ENCODE data around the gene NLRP2B. TPM values are rescaled to one million over a fixed set of nuclear protein-coding genes. Genes with fewer than 3 reads are reported as not detected.
"Not testable (repeated sequence)": the region's sequence is repeated elsewhere in the genome, so short reads cannot be mapped to it uniquely, and the experiment has no call there.

NLRP2B gene
- not detected in 2 replicates for total RNA-seq (2014; rRNA removed; shearing (Covaris generic))
- polyA plus RNA-seq (2015; cell fraction: cytosol; rRNA removed): not detected in 2 replicates
- polyA plus RNA-seq (2015; cell fraction: nucleus; rRNA removed): not detected in 2 replicates

GRCh38 chrX:57680160-57680559 lies at the start of gene NLRP2B:
Gene NLRP2B, minus strand, starts transcription at chrX:57680260.
- no peak for DNase-seq (ENCODE audit: low read depth, low spot score)
- in situ Hi-C loops (cut with HindIII; ENCODE audit: low pct_unique_long_range_greater_than_20kb, low sequenced_read_pairs): no loop called here

- in situ Hi-C loops (cut with HindIII; ENCODE audit: low pct_unique_long_range_greater_than_20kb, low sequenced_read_pairs): not testable (repeated sequence)
Observed at GRCh38 chrX:57725995-57726394, 45.9 kb upstream of the NLRP2B start.

GRCh38 chrX:57681341-57681740 lies 1.3 kb upstream of the NLRP2B start:
- in situ Hi-C loops (cut with HindIII; ENCODE audit: low pct_unique_long_range_greater_than_20kb, low sequenced_read_pairs): no loop called here
- no peak for DNase-seq (ENCODE audit: low read depth, low spot score)

More at GRCh38 chrX:57725995-57726394, 45.9 kb upstream of the NLRP2B start:
- not testable (repeated sequence) for DNase-seq (ENCODE audit: low read depth, low spot score)

GRCh38 chrX:57678686-57679428 lies 1.2 kb downstream of the NLRP2B start:
- no peak for DNase-seq (ENCODE audit: low read depth, low spot score)
- in situ Hi-C loops (cut with HindIII; ENCODE audit: low pct_unique_long_range_greater_than_20kb, low sequenced_read_pairs): no loop called here

- in situ Hi-C loops (cut with HindIII; ENCODE audit: low pct_unique_long_range_greater_than_20kb, low sequenced_read_pairs): no loop called here
- no peak for DNase-seq (ENCODE audit: low read depth, low spot score)
Observed at GRCh38 chrX:57677132-57677858, 2.8 kb downstream of the NLRP2B start.

- no peak for DNase-seq (ENCODE audit: low read depth, low spot score)
- in situ Hi-C loops (cut with HindIII; ENCODE audit: low pct_unique_long_range_greater_than_20kb, low sequenced_read_pairs): no loop called here
Observed at GRCh38 chrX:57675320-57675719, 4.7 kb downstream of the NLRP2B start.

- no peak for DNase-seq (ENCODE audit: low read depth, low spot score)
- in situ Hi-C loops (cut with HindIII; ENCODE audit: low pct_unique_long_range_greater_than_20kb, low sequenced_read_pairs): no loop called here
Observed at GRCh38 chrX:57674861-57675260, 5.2 kb downstream of the NLRP2B start.

GRCh38 chrX:57669961-57670360 lies 10.1 kb downstream of the NLRP2B start:
- in situ Hi-C loops (cut with HindIII; ENCODE audit: low pct_unique_long_range_greater_than_20kb, low sequenced_read_pairs): no loop called here

GRCh38 chrX:57667010-57667409 lies 13.1 kb downstream of the NLRP2B start:
- in situ Hi-C loops (cut with HindIII; ENCODE audit: low pct_unique_long_range_greater_than_20kb, low sequenced_read_pairs): no loop called here
- DNase-seq (ENCODE audit: low read depth, low spot score): no peak

More at GRCh38 chrX:57669961-57670360, 10.1 kb downstream of the NLRP2B start:
- no peak for DNase-seq (ENCODE audit: low read depth, low spot score)

GRCh38 chrX:57655065-57655464 lies 25.0 kb downstream of the NLRP2B start:
- in situ Hi-C loops (cut with HindIII; ENCODE audit: low pct_unique_long_range_greater_than_20kb, low sequenced_read_pairs): no loop called here
- DNase-seq (ENCODE audit: low read depth, low spot score): no peak

- no peak for DNase-seq (ENCODE audit: low read depth, low spot score)
- in situ Hi-C loops (cut with HindIII; ENCODE audit: low pct_unique_long_range_greater_than_20kb, low sequenced_read_pairs): no loop called here
Observed at GRCh38 chrX:57652705-57653104, 27.4 kb downstream of the NLRP2B start.

GRCh38 chrX:57651169-57651919 lies 28.7 kb downstream of the NLRP2B start:
- no peak for DNase-seq (ENCODE audit: low read depth, low spot score)
- in situ Hi-C loops (cut with HindIII; ENCODE audit: low pct_unique_long_range_greater_than_20kb, low sequenced_read_pairs): no loop called here

- in situ Hi-C loops (cut with HindIII; ENCODE audit: low pct_unique_long_range_greater_than_20kb, low sequenced_read_pairs): no loop called here
- DNase-seq (ENCODE audit: low read depth, low spot score): no peak
Observed at GRCh38 chrX:57647020-57647419, 33.0 kb downstream of the NLRP2B start.

- in situ Hi-C loops (cut with HindIII; ENCODE audit: low pct_unique_long_range_greater_than_20kb, low sequenced_read_pairs): no loop called here
- DNase-seq (ENCODE audit: low read depth, low spot score): no peak
Observed at GRCh38 chrX:57643698-57644097, 36.4 kb downstream of the NLRP2B start.

- no peak for DNase-seq (ENCODE audit: low read depth, low spot score)
- in situ Hi-C loops (cut with HindIII; ENCODE audit: low pct_unique_long_range_greater_than_20kb, low sequenced_read_pairs): no loop called here
Observed at GRCh38 chrX:57641338-57641737, 38.7 kb downstream of the NLRP2B start.

- in situ Hi-C loops (cut with HindIII; ENCODE audit: low pct_unique_long_range_greater_than_20kb, low sequenced_read_pairs): no loop called here
- DNase-seq (ENCODE audit: low read depth, low spot score): no peak
Observed at GRCh38 chrX:57640674-57641016, 39.4 kb downstream of the NLRP2B start.

- in situ Hi-C loops (cut with HindIII; ENCODE audit: low pct_unique_long_range_greater_than_20kb, low sequenced_read_pairs): not testable (repeated sequence)
Observed at GRCh38 chrX:57629438-57629837, 50.6 kb downstream of the NLRP2B start.

More at GRCh38 chrX:57629438-57629837, 50.6 kb downstream of the NLRP2B start:
- DNase-seq (ENCODE audit: low read depth, low spot score): not testable (repeated sequence)
